Activated naive CD8-positive, alpha-beta T cell treated with anti-CD3 and anti-CD28 coated beads, Interleukin-2, amount 10 ng/mL, durations not matched to agents 7 days and 5 days (primary cell): Measurements from ENCODE around the gene GSG1. TPM values are rescaled to one million over a fixed set of nuclear protein-coding genes. Genes with fewer than 3 reads are reported as not detected.

Experiments used
- ATAC-seq: fragments of 150-1000 bp; cut with Tn5 transposase; one replicate; pipeline ENCODE4 v1.10.0; 2021; ENCODE audit warnings: low read depth, moderate library complexity
- POLR2A ChIA-PET: fragments of 350-600 bp; sonication (Branson Sonifier 250); formaldehyde crosslinking; loops from one replicate; lab custom pipeline; 2021; ENCODE audit warnings: antibody characterized with exemption; lab: Charles Lee
- DNase-seq: peaks from one replicate; pipeline ENCODE4 v3.0.0; 2021
- H3K27ac Mint-ChIP-seq: one replicate; pipeline ENCODE4 v1.8.0; 2022; ENCODE audit warnings: mild to moderate bottlenecking, mixed read lengths
- H3K27me3 Mint-ChIP-seq: one replicate; pipeline ENCODE4 v1.8.0; 2022; ENCODE audit warnings: mild to moderate bottlenecking, moderate library complexity, mixed read lengths
- H3K36me3 Mint-ChIP-seq: one replicate; pipeline ENCODE4 v1.8.0; 2021; ENCODE audit warnings: mild to moderate bottlenecking, mixed read lengths
- H3K4me1 Mint-ChIP-seq: one replicate; pipeline ENCODE4 v1.8.0; 2021; ENCODE audit warnings: mixed read lengths
- H3K4me3 Mint-ChIP-seq: one replicate; pipeline ENCODE4 v1.8.0; 2022; ENCODE audit warnings: mild to moderate bottlenecking, moderate library complexity, mixed read lengths
- H3K9me3 Mint-ChIP-seq: one replicate; pipeline ENCODE4 v1.8.0; 2021; ENCODE audit warnings: mixed read lengths
- total RNA-seq, 2 experiments: library from RNA; stranded (reverse); gene quantifications; one replicate each; pipeline ENCODE4 v1.2.3, GENCODE V29; 2021

Gene GSG1
- total RNA-seq, 2 experiments from 2014 or later = not detected

DNA sequence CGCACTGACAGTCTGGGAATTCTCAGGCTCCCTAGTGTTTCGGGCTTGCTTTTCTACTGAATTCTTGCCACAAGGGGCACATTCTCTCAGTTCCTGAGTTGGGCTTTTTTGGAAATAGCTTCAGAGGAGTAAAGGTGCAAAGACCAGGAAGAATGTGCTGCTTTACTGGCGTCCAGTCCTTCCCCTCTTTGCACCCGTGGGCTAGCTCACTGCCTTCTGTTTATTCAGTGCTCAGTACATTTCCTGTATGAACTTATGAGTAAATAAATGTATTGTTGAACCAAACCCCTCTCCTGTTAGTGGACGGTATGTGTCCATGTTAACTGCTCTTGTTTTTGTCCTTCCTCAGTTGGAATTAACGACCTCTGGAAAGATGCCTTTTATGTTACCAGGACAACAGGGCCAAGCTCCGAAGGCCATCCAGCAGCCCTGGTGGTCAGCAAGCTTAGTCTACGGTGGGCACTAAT lies 24.0 kb downstream of the GSG1 start:
- ATAC-seq = no peak
- Mint-ChIP-seq H3K27ac (no peak overlapping the region), H3K4me3 (no peak overlapping the region)

DNA sequence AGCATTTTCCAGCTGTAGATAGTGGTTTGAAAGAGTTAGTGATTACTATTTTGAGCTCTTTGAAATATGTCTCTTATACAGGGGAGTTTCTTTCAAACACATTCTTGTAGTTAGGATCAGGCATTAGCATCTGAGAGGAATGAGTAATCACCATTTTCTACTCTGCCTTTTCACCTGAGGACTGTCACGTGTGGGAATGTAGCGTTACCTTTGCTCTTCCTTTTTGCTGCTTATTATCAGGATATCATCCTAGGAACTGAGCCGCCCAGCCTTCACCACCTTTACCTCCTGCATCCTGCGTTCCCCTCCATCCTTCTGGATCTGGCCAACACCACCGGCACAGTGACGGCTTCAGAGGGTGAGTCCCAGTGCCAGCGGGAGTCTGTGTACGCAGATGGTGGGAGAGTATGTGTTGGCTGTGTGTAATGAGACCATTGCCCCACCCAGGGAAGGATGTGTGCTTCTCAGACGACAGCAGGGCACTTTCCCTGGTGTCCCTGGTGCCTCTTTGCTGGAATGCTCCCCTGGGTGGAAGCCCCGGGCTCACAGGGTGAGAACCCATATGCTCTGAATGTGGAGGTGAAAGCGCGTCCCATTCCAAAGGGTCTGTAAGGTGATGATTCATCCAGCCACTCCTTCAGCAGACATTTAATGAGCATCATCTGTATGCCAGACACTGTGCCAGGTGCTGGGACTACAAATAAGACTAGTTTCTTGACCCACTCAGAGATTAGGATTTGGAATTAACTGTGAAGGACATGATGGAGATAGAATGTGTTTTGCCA lies 27.5 kb downstream of the GSG1 start:
- Mint-ChIP-seq H3K9me3 (no peaks in the 10 kb centered on the region), H3K27ac (no peak overlapping the region), H3K4me1 (no peaks in the 10 kb centered on the region), H3K4me3 (no peak overlapping the region), H3K27me3 (no peaks in the 10 kb centered on the region), H3K36me3 (peaks cover 10% of the 10 kb centered on the region)
- DNase-seq (no peak), ATAC-seq (no peak)
- POLR2A ChIA-PET = no interaction called here

More for the DNA sequence above, 24.0 kb downstream of the GSG1 start:
- peaks cover 7% of the 10 kb centered on the region for H3K36me3 Mint-ChIP-seq
- no peaks in the 10 kb centered on the region for H3K4me1 Mint-ChIP-seq
- POLR2A ChIA-PET = no interaction called here
- H3K9me3 Mint-ChIP-seq = no peaks in the 10 kb centered on the region
- no peak for DNase-seq
- H3K27me3 Mint-ChIP-seq = no peaks in the 10 kb centered on the region

DNA sequence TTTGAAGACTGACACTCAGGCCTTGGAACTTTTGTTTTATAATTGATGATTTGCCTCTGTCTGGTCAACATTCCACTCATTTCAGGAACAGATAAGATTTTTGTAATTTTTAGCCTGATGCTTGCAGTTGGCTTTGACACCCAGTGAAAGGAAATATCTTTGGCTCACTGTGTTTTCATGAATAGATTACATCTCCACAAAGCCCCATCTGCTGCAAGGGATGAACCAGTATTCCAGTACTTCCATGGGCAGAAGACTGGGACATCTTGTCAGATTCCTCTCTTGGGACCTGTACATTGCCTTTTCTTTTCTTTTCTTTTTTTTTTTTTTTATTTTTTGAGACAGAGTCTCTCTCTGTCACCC lies 28.4 kb downstream of the GSG1 start:
- no peak overlapping the region for H3K27ac Mint-ChIP-seq
- ATAC-seq (no peak), DNase-seq (no peak)
- peaks cover 5% of the 10 kb centered on the region for H3K36me3 Mint-ChIP-seq
- no peaks in the 10 kb centered on the region for H3K9me3 Mint-ChIP-seq
- POLR2A ChIA-PET = no interaction called here
- H3K4me3 Mint-ChIP-seq = no peak overlapping the region
- H3K4me1 Mint-ChIP-seq = no peaks in the 10 kb centered on the region
- no peaks in the 10 kb centered on the region for H3K27me3 Mint-ChIP-seq

DNA sequence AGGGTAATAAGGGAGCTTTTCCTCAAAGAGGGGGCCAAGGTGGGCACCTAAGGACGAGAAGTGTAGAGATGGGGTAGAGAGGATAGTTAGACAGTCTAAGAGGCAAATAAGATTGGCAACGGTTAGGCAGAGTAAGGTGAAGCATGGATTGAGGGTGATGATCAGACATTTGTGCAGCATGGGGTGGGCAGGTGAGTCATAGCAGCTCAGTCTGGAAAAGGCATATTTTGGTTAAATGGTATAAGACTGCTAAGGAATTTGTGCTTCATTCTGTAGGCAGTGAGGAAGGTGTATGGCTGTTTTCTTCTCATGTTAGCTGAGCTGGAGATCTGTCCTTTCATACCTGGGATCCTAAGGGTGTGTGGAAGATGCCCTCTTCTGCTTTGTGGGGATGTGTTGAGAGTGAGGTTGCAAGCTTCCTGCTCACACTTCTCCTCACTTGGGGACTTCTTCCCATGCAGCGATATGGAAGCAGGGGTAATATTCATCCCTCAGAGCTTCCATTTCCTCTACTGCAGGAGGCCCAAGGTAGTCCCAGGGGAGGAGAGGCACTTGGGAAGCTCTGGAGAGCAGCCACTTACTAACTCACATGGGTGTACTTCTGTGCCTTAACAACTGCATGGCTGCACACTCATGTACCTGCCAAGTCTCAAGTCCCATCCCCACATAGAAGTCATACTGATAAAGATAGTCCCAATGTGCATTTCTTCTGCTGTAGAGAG lies 28.9 kb downstream of the GSG1 start:
- DNase-seq (no peak), ATAC-seq (no peak)
- Mint-ChIP-seq H3K27me3 (no peaks in the 10 kb centered on the region), H3K9me3 (no peaks in the 10 kb centered on the region), H3K36me3 (peaks cover 5% of the 10 kb centered on the region), H3K4me1 (no peaks in the 10 kb centered on the region), H3K27ac (no peak overlapping the region), H3K4me3 (no peak overlapping the region)
- POLR2A ChIA-PET = no interaction called here

DNA sequence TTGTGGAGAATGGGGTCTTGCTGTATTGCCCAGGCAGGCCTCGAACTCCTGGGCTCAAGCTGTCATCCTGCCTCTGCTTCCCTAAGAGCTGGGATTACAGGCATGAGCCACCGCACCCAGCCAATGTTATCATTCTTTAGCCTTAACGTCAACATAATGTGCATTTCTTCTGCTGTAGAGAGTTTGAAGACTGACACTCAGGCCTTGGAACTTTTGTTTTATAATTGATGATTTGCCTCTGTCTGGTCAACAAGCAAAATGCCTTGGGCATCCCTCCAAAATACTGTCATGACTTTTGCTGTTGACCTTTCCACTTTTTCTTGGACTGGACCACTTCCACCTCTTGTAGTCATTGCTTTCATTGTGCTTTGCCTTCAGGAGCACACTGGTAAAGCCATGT lies 30.3 kb downstream of the GSG1 start:
- H3K9me3 Mint-ChIP-seq = no peaks in the 10 kb centered on the region
- DNase-seq = no peak
- no peak for ATAC-seq
- no peak overlapping the region for H3K4me3 Mint-ChIP-seq
- H3K36me3 Mint-ChIP-seq = peaks cover 8% of the 10 kb centered on the region
- no peak overlapping the region for H3K27ac Mint-ChIP-seq
- H3K27me3 Mint-ChIP-seq = no peaks in the 10 kb centered on the region
- H3K4me1 Mint-ChIP-seq = no peaks in the 10 kb centered on the region
- POLR2A ChIA-PET = no interaction called here

DNA sequence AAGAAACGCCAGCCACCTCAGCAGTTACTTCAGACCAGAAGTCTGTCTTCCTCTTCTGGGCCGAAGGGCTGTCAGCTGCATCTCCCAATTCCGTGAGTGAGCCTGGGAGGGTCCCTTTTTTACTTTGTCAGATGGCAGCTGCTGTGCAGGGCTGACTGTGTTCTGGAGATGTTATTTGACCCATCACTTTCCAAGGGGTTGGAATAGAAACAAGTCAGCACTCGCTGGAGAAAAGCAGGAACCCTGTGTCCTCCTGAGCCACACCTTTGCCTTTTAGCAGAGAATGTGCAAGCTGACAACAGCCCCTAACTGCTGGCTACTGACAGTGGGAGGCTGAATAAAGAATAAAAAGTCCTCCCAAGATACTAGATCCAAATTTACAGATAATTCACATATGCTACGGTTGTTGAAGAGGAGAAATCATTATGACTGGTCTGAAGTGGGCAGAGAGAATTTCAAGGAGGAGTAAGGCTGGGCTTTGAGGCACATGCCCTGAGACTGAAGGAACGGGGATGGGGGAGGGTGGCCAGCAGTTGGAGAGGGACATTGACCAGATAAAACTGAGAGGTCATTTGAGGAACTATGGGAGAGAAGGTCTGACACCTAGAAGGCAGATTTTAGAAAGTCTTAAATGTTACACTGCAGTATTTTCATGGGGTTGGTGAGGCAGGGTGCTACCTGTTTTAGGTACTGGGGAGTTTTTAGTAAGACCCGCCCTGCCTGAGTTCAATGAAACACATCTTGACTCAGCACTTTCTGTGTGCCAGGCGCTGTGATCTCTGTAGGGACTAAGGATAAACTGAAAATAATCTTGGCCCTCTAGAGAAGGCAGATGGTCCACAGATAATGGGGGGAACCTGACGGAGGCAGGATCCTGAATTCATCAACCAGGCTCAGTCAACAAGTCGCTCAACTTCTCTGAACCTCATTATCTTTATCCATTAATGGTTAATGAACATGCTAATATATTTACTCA lies 31.9 kb downstream of the GSG1 start:
- Mint-ChIP-seq H3K27ac (no peak overlapping the region), H3K27me3 (no peaks in the 10 kb centered on the region), H3K36me3 (peaks cover 7% of the 10 kb centered on the region), H3K4me3 (no peak overlapping the region), H3K9me3 (no peaks in the 10 kb centered on the region), H3K4me1 (peaks cover 8% of the 10 kb centered on the region)
- DNase-seq = no peak
- no peak for ATAC-seq
- POLR2A ChIA-PET = no interaction called here

DNA sequence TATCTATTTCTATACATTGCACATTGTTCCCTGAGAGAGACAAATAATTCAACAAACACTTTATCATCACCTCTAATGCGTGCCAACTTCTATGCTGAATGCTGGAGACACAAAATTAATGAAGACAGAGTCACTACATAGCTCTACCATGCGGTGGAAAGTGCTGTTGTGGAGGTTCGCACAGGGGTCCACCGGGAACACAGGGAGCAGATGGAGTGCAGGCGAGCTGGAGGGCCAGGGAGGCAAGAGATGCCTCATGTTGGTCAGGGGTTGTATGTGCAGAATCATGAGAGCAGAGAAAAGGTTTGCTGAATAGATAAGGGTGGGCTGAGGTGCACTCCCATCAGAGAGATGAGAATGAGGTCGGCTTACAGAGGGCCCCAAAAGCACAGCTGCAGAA lies 34.1 kb downstream of the GSG1 start:
- DNase-seq (no peak), ATAC-seq (no peak)
- peaks cover 8% of the 10 kb centered on the region for H3K4me1 Mint-ChIP-seq
- peaks cover 7% of the 10 kb centered on the region for H3K36me3 Mint-ChIP-seq
- H3K9me3 Mint-ChIP-seq = no peaks in the 10 kb centered on the region
- H3K4me3 Mint-ChIP-seq = no peak overlapping the region
- H3K27ac Mint-ChIP-seq = no peak overlapping the region
- H3K27me3 Mint-ChIP-seq = no peaks in the 10 kb centered on the region
- POLR2A ChIA-PET = no interaction called here

DNA sequence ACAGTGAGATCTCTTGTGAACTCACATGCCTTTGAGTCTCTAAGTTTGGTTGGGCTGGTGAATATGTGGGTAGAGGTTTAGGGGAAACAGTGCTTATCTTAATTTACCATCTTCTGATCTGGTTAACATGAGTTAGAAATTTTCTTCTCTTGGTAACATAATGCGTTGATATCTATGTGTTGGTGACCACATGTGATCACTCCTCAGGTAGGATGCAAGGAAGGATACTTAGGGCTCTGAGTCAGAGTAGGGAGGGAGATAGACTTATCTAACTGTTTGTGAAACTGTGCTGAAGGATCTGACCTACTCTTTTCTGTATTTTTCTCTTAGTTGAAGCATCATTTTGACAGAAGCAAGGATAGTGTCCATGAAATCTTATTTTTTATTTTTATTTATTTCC lies 36.1 kb downstream of the GSG1 start:
- Mint-ChIP-seq H3K9me3 (no peaks in the 10 kb centered on the region), H3K4me1 (peaks cover 8% of the 10 kb centered on the region), H3K4me3 (no peak overlapping the region), H3K27ac (no peak overlapping the region), H3K27me3 (no peaks in the 10 kb centered on the region), H3K36me3 (peaks cover 7% of the 10 kb centered on the region)
- POLR2A ChIA-PET = no interaction called here
- ATAC-seq (no peak), DNase-seq (no peak)

DNA sequence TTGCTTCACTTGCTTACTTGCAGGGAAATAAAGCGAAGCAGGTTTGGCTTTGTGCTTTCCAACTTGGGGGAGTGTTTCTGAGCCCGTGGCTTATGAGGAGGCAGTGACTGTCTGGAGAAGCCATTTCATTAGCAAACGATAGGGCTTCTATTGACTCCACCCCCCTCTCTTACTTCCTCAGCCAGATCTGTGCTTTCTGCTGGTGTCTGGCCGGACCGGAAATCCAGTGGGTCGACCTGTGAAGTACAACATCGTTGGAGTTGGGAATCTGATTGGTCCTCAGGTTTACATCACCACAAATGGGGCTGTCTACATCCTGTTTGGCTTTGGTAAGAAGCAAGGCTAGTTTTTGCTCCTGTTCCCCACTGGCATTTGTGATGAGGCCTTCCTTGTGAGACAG lies 37.0 kb downstream of the GSG1 start:
- Mint-ChIP-seq H3K27ac (no peak overlapping the region), H3K9me3 (no peaks in the 10 kb centered on the region), H3K4me3 (no peak overlapping the region), H3K36me3 (peaks cover 5% of the 10 kb centered on the region), H3K27me3 (no peaks in the 10 kb centered on the region), H3K4me1 (peaks cover 8% of the 10 kb centered on the region)
- ATAC-seq = no peak
- POLR2A ChIA-PET = no interaction called here
- DNase-seq = no peak

DNA sequence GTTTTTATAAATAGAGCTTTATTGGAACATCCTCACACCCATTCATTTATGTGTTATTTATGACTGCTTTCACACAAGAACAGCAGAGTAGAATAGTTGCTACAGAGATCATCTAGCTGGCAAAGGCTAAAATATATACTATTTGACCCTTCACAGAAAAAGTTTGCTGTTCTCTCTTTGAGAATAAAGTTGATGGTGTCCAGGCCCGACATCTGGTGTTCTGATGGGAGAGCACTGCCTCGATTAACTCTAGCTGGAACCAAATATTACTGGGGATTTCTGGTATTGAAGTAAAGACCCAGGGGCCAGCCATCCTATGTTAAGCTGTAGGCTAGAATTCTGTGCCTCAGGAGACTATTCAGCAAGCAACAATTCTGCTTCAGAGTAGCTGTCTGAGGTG lies 37.5 kb downstream of the GSG1 start:
- peaks cover 5% of the 10 kb centered on the region for H3K36me3 Mint-ChIP-seq
- no peak overlapping the region for H3K27ac Mint-ChIP-seq
- H3K9me3 Mint-ChIP-seq = no peaks in the 10 kb centered on the region
- H3K4me1 Mint-ChIP-seq = peaks cover 8% of the 10 kb centered on the region
- ATAC-seq (no peak), DNase-seq (no peak)
- H3K27me3 Mint-ChIP-seq = no peaks in the 10 kb centered on the region
- POLR2A ChIA-PET = no interaction called here
- no peak overlapping the region for H3K4me3 Mint-ChIP-seq

DNA sequence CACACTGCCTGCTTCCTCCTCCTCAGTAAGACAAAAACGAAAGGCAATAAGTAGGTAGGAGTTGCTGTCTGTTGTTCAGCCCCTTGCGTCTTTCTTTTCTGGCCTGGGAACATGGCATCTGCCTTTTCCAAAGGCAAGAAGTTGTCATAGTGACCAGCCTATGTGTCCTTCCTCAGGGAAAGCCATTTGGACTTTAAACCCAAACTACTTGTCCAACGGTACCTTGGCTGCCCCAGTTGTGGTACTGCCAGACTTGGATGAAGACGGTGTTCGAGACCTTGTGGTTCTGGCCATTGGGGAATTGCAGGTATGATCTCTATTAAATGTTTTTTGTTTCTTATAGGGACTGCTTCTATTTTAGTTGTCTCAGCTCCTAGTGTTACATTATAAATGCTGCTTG lies 40.8 kb downstream of the GSG1 start:
- H3K4me1 Mint-ChIP-seq = peaks cover 8% of the 10 kb centered on the region
- no peak for ATAC-seq
- no peak for DNase-seq
- H3K36me3 Mint-ChIP-seq = peaks cover 2% of the 10 kb centered on the region
- H3K27me3 Mint-ChIP-seq = no peaks in the 10 kb centered on the region
- H3K27ac Mint-ChIP-seq = no peak overlapping the region
- no peak overlapping the region for H3K4me3 Mint-ChIP-seq
- no peaks in the 10 kb centered on the region for H3K9me3 Mint-ChIP-seq
- POLR2A ChIA-PET = no interaction called here

DNA sequence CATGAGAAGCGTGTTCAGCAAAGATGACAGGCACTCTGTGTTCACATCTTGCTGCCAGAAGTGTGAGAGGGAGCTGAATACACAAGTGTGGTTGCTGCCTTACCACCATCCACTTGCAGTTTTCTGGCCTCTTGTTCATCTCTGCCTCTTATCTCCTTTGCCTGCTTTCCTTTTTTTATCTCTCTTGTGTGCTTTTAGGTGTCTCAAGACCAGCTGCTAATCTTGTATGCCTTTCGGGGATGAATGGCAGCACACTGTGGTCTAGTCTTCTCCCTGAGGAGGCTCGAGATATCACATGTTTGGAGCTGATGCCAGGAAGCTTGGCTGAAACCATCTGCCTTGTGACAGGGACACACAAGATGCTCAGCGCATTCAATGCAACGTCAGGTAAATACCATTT lies 42.1 kb downstream of the GSG1 start:
- no peak for ATAC-seq
- Mint-ChIP-seq H3K27me3 (no peaks in the 10 kb centered on the region), H3K9me3 (no peaks in the 10 kb centered on the region), H3K36me3 (no peaks in the 10 kb centered on the region), H3K4me1 (peaks cover under 1% of the 10 kb centered on the region), H3K4me3 (no peak overlapping the region), H3K27ac (no peak overlapping the region)
- no peak for DNase-seq
- POLR2A ChIA-PET = no interaction called here

DNA sequence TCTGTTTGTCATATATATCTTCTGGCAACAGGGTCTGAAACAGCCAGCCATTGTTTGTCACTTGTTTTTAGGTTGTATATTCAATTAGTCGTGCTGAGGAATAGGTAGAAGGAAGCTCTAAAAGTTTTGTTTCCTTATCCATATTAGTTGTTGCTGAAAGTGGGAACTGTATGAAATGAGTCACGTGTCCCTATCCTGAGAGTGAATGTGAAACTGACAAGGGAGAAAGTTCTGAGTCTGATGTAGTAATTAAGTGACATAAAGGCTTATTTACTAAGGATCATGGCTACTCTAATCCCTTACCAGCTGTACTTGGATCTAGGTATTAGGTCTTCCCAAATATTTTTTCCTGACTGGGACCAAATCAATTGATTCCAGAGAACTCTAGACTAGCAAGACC lies 42.9 kb downstream of the GSG1 start:
- POLR2A ChIA-PET = no interaction called here
- ATAC-seq = no peak
- Mint-ChIP-seq H3K36me3 (no peaks in the 10 kb centered on the region), H3K4me1 (peaks cover 2% of the 10 kb centered on the region), H3K4me3 (no peak overlapping the region), H3K27ac (no peak overlapping the region), H3K27me3 (no peaks in the 10 kb centered on the region), H3K9me3 (no peaks in the 10 kb centered on the region)
- no peak for DNase-seq
